Measurements from ENCODE around the gene HPSE.
"Not testable (repeated sequence)": the region's sequence is repeated elsewhere in the genome, so short reads cannot be mapped to it uniquely, and the experiment has no call there.

Gene HPSE

GRCh38 chr4:83335701-83336100 lies 1.1 kb upstream of the HPSE start:
- no peak for DNase-seq (ENCODE audit: low read depth, low spot score)

- no peak for DNase-seq (ENCODE audit: low read depth, low spot score)
Observed at GRCh38 chr4:83331956-83332355, 2.7 kb downstream of the HPSE start.

- DNase-seq (ENCODE audit: low read depth, low spot score) = no peak
Observed at GRCh38 chr4:83329521-83330110, 5.0 kb downstream of the HPSE start.

GRCh38 chr4:83328521-83329187 lies 6.0 kb downstream of the HPSE start:
- no peak for DNase-seq (ENCODE audit: low read depth, low spot score)

GRCh38 chr4:83326546-83326945 lies 8.1 kb downstream of the HPSE start:
- DNase-seq (ENCODE audit: low read depth, low spot score) = no peak

- not testable (repeated sequence) for DNase-seq (ENCODE audit: low read depth, low spot score)
Observed at GRCh38 chr4:83325306-83325705, 9.3 kb downstream of the HPSE start.

GRCh38 chr4:83323136-83323535 lies 11.5 kb downstream of the HPSE start:
- DNase-seq (ENCODE audit: low read depth, low spot score) = no peak

- no peak for DNase-seq (ENCODE audit: low read depth, low spot score)
Observed at GRCh38 chr4:83320548-83320947, 14.1 kb downstream of the HPSE start.

- DNase-seq (ENCODE audit: low read depth, low spot score) = no peak
Observed at GRCh38 chr4:83318666-83319065, 16.0 kb downstream of the HPSE start.

GRCh38 chr4:83317671-83318070 lies 17.0 kb downstream of the HPSE start:
- DNase-seq (ENCODE audit: low read depth, low spot score) = no peak

- DNase-seq (ENCODE audit: low read depth, low spot score) = no peak
Observed at GRCh38 chr4:83316459-83317165, 18.0 kb downstream of the HPSE start.

- no peak for DNase-seq (ENCODE audit: low read depth, low spot score)
Observed at GRCh38 chr4:83315341-83315870, 19.2 kb downstream of the HPSE start.

- no peak for DNase-seq (ENCODE audit: low read depth, low spot score)
Observed at GRCh38 chr4:83308672-83309071, 26.0 kb downstream of the HPSE start.

- DNase-seq (ENCODE audit: low read depth, low spot score) = no peak
Observed at GRCh38 chr4:83307920-83308319, 26.7 kb downstream of the HPSE start.

- DNase-seq (ENCODE audit: low read depth, low spot score) = no peak
Observed at GRCh38 chr4:83305187-83305586, 29.5 kb downstream of the HPSE start.

GRCh38 chr4:83297548-83298260 lies 36.9 kb downstream of the HPSE start:
- DNase-seq (ENCODE audit: low read depth, low spot score) = no peak

- no peak for DNase-seq (ENCODE audit: low read depth, low spot score)
Observed at GRCh38 chr4:83293305-83294046, 41.2 kb downstream of the HPSE start.

GRCh38 chr4:83290059-83290774 lies 44.4 kb downstream of the HPSE start:
- not testable (repeated sequence) for DNase-seq (ENCODE audit: low read depth, low spot score)

- not testable (repeated sequence) for DNase-seq (ENCODE audit: low read depth, low spot score)
Observed at GRCh38 chr4:83288381-83288780, 46.3 kb downstream of the HPSE start.

- DNase-seq (ENCODE audit: low read depth, low spot score) = peak; percentile 56
Observed at GRCh38 chr4:83285055-83285407, 49.6 kb downstream of the HPSE start.

All from astrocyte of the hippocampus (primary cell).